DMS114 treated with DMSO at 0.1 percent for 48 hours (cell line): ENCODE measurements around the gene DCAF8L2.
"Not testable (repeated sequence)": the region's sequence is repeated elsewhere in the genome, so short reads cannot be mapped to it uniquely, and the experiment has no call there.

ENCODE experiments used
- DNase-seq: peaks from one replicate; lab custom pipeline; 2025; ENCODE audit not compliant: unreplicated experiment; lab: John Stamatoyannopoulos, UW

The DCAF8L2 gene

GRCh38 chrX:27590044-27590443 lies at the start of gene DCAF8L2:
TSS of gene DCAF8L2 (plus strand) at chrX:27590344. CDS start at chrX:27746896, 156,552 bp downstream.
- no peak for DNase-seq

- not testable (repeated sequence) for DNase-seq
These were observed 49.0 kb upstream of the DCAF8L2 start for GRCh38 chrX:27541161-27541560.

DNA sequence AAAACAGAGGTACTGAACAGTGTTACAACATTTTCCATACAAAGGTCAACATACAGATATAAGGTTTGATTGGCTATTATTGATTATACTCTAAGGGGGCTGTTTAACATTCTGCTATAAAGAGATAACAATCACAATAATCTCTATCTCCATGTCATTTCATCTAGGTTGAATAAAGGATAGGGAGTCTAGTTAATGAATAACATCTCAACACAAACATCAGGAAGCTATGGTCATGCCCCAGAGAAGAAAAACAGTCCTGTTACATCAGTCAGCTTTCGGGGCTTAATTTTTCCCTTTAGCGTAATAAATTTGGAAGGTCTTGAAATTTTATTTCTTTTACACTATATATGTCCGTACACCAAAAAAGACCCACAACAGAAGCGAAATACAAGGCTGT lies 41.5 kb upstream of the DCAF8L2 start:
- DNase-seq = no peak

- no peak for DNase-seq
These were observed 40.5 kb upstream of the DCAF8L2 start for GRCh38 chrX:27549688-27550087.

DNA sequence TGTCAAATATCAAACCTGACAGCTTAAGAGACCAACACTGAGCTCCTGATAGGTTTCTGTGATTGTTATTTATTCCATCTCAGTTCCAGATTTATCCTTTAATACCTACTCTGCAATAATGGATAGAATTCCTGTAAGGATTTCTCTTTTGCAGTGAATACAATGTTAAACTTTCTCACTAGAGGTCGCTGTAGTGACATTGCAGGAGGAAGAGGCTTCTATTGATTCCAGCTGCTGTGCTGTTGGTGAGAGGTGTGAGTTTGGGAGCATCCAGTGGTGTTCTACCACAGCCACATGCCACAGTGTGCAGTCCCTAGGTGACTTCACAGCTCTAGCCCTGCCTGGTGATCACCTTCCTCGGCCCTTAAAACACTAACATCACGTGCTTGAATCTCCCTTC lies 34.6 kb upstream of the DCAF8L2 start:
- DNase-seq = no peak

- no peak for DNase-seq
These were observed 24.2 kb upstream of the DCAF8L2 start for GRCh38 chrX:27565992-27566391.

DNA sequence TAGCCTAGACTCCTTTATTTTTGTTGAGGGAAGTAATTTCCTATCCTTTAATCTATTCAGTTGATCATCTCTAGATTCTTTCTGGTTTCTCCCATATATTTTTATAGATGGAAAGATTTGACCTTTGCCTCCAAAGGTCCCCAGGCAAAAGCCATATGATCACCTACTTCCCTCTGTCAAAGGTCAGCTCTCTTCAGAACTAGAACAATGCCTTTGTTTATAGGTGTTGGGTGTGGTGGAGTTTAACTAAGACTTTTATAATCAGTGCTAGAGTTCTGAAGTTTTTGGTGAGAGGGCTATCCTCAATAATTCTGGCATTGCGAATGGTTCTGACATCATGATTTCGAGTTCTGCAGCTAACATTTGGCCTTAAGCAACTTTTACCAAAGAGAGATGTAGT lies 19.0 kb upstream of the DCAF8L2 start:
- no peak for DNase-seq

DNA sequence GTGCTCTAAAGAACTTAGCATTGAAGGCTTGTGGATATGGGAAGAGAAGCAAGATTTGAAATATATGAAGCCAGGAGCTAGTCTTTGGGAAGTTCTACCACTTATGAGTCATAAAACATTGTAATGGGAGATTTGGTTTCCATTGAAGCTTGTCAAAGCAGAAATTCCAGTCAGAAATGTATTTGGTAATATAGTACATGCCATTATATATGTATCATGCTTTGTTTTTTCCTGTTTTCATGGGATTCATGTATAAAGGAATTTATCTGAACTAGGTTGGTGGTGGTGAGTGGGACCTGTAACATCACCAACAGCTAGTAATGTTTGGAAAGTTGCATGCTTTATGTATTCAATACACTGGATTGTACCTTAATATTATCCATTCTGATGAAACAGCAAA lies 14.6 kb upstream of the DCAF8L2 start:
- DNase-seq = no peak

GRCh38 chrX:27583976-27584375 lies 6.2 kb upstream of the DCAF8L2 start:
- no peak for DNase-seq

DNA sequence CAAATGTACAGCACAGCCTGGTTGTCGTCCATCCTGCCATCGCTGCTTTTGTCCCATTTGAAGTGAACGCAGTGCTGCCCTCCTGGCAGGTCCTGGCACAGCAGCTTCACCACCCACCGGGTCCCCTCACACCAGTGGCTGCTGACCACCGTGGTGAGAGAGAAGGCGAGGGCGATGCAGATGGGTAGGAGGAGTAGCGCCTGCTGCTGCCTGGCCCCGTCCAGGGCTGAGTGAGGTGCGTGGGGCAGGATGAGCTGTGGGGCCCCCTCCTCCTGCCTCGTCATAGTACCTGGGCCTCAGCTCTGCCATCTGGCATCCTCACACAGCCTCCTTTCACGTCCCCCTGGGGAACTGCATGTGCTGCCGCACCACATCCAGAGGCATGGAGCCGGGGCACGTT lies 1.8 kb downstream of the DCAF8L2 start:
- DNase-seq = no peak

DNA sequence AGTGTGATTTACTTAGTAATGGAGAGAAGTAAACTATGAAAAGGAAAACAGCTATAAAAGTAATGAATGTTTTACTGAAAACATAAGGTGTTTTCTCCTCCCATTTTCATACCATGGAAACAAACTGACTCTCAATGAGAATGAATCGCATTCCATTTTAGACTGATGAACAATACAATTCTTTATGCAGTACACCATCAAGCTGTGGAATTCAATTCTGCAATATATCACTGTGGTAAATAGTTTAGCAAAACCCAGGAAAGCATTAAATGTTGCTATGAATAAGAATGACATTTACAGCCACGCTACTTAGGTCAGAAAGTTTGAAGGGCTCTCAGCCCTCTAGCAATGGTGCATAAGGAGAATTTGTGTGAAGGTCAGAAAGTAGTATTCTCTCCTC lies 7.4 kb downstream of the DCAF8L2 start:
- no peak for DNase-seq

DNA sequence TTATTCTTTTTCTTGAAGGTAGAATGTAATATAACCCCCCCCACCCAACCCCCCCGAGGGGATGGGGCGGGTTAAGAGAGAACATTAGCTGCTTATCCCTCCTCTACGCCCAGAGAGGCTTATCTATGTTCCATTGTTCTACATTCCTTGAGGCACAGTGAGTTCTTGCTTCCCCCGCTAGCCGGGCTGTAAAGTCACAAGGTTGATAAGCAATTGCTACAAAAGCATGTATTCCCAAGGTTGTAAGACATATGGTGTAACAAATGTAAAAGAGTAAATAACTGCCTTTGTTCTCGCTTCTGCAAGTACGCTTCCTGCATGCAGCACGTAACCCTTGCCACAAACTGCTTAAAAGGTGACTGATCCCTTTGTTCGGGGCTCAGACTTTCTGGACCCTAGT lies 8.2 kb downstream of the DCAF8L2 start:
- DNase-seq = no peak

- DNase-seq = no peak
These were observed 9.8 kb downstream of the DCAF8L2 start for GRCh38 chrX:27599928-27600327.

GRCh38 chrX:27600686-27601085 lies 10.5 kb downstream of the DCAF8L2 start:
- DNase-seq = no peak

GRCh38 chrX:27608671-27609070 lies 18.5 kb downstream of the DCAF8L2 start:
- DNase-seq = no peak

GRCh38 chrX:27619459-27619858 lies 29.3 kb downstream of the DCAF8L2 start:
- no peak for DNase-seq

- DNase-seq = peak; percentile 6
These were observed 29.8 kb downstream of the DCAF8L2 start for GRCh38 chrX:27619975-27620374.

- no peak for DNase-seq
These were observed 32.7 kb downstream of the DCAF8L2 start for GRCh38 chrX:27622883-27623282.

DNA sequence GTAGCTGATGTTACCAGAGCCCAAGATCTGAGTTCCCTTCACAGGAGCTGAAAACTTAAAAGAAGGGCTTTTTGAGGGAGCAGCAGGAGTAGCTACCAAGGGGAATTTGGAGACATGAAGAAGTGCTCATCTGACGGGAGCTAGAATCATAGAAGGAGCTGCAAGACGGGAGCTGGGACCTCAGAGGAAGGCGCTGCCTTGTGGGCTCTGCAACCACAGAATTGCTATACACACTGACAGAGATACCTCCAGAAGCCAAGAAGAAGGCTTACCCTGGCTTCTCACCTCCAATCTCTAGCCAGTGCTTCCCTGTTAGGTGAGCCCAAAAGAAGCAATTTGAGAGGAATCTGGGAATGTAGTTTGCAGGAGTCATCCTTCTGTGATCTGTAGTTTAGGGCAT lies 35.9 kb downstream of the DCAF8L2 start:
- DNase-seq = no peak

- no peak for DNase-seq
These were observed 43.2 kb downstream of the DCAF8L2 start for GRCh38 chrX:27633328-27633727.

DNA sequence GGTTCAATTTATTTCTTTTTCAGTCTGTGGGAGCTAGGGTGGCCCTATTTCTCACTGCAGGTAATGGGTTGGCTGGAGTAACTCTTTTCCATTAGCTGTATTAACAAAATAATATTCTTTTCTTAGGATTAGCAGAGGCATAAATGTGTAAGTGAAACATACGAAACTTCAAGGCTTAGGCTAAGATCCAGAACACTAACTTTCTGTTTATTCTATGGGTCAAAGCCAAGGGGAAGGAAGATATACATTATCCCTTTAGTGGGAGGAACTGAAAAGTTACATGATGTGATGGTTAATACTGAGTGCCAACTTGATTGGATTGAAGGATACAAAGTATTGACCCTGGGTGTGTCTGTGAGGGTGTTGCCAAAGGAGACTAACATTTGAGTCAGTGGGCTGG lies 66.4 kb downstream of the DCAF8L2 start:
- DNase-seq = no peak

DNA sequence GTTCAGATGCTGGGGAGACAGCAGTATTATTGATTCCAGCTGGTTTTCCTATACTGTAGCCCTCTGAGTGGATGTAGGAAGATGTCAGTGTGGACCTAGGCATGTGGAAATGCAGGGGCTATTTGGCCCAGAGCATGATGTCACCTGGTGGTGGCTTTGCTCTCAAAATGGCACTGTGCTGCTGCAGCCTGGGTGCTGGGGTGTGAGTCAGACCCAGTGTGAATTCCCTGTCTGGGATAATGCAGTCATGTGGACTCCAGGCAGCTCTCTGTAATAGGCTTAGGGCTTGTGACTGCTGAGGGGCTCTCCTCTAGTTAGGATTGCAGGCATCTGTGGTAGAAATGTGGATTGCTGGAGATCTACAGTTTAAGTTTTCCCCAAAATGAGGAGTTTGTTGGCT lies 70.7 kb downstream of the DCAF8L2 start:
- DNase-seq = no peak

- no peak for DNase-seq
These were observed 81.1 kb downstream of the DCAF8L2 start for GRCh38 chrX:27671234-27671633.

DNA sequence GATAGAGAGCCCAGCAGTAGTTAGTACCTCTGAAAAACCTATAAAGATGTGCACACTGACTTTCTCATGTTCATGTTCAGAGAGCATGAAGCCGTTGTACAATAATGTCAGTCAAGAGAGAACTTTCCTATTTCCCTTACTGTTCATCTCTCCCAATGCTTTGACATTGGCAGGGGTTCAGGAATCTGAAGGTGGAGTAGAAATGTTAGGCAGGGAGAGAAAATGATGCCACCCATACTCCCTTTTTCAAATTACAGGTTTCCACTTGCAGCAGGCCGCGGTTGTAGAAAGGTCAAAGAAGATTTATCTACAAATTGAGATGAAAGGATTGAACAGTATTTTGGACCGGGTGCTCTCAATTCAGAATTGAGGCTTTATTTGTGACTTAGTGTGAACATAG lies 84.3 kb downstream of the DCAF8L2 start:
- DNase-seq = no peak
